ENCODE measurements around the gene BRINP3.

- TF ChIP-seq CTCF (IDR thresholded peaks at IDR 0.05) (no peak), POLR2A (IDR thresholded peaks at IDR 0.05) (no peak), POLR2AphosphoS5 (IDR thresholded peaks at IDR 0.05) (no peak)
Observed at GRCh38 chr1:190344454-190344853, 133.2 kb downstream of the BRINP3 start.
